Vagina (tissue), 2 donors: ENCODE data around the gene DHX15. TPM values are rescaled to one million over a fixed set of nuclear protein-coding genes. Genes with fewer than 3 reads are reported as not detected.

ENCODE experiments used
- DNase-seq, 2 donors: peaks; one replicate each; pipeline ENCODE4 v3.0.0-alpha.2; 2017; ENCODE audit errors: extremely low spot score in 2 of 2
- H3K27ac ChIP-seq: fragments of 200-600 bp; sonication (generic); one replicate; pipeline ENCODE4 v1.5.1; 2019
- H3K27me3 ChIP-seq: fragments of 200-600 bp; sonication (generic); one replicate; pipeline ENCODE4 v1.5.1; 2019
- H3K36me3 ChIP-seq, 2 donors: fragments of 200-600 bp; sonication (generic); one replicate each; pipeline ENCODE4 v1.5.1; 2017 to 2019
- H3K4me1 ChIP-seq: fragments of 200-600 bp; sonication (generic); one replicate; pipeline ENCODE4 v1.5.1; 2019
- H3K4me3 ChIP-seq, 2 donors: fragments of 200-600 bp; sonication (generic); 1 replicate in 1 of 2; 2 replicates in 1 of 2; pipeline ENCODE4 v1.5.1; 2016 to 2019
- H3K9me3 ChIP-seq: fragments of 200-600 bp; sonication (generic); one replicate; pipeline ENCODE4 v1.5.1; 2019
- POLR2A ChIP-seq, 2 donors: fragments of 450-650 bp; IDR thresholded peaks; one replicate each; pipeline ENCODE4 v1.6.1; 2017; ENCODE audit warnings: antibody characterized with exemption in 2 of 2, mild to moderate bottlenecking in 2 of 2, moderate library complexity in 2 of 2
- POLR2AphosphoS5 ChIP-seq, 2 donors: sonication (generic); formaldehyde crosslinking; IDR thresholded peaks; one replicate each; pipeline ENCODE4 v1.9.0; 2017; ENCODE audit warnings: antibody characterized with exemption in 2 of 2, mild to moderate bottlenecking in 2 of 2, low read depth in 1 of 2; ENCODE audit not compliant: insufficient read depth in 1 of 2
- intact Hi-C: fragments of 100-400 bp; cut with DNase I; formaldehyde crosslinking; loops from one replicate; pipeline ENCODE4 v1.15.1; 2023
- total RNA-seq: library from RNA; depleted of rRNA; stranded (reverse); fragments of >200 nt; gene quantifications from one replicate; pipeline ENCODE4 v1.2.3, GENCODE V29; 2016
- TF ChIP-seq, protein P1 (sequence below), 3 experiments: fragments of 450-650 bp in 2 of 3; fragments of 200-600 bp in 1 of 3; sonication (generic) in 1 of 3; IDR thresholded peaks; one replicate each; pipeline ENCODE4 v1.5.1; 2017 to 2019; ENCODE audit warnings: antibody characterized with exemption in 3 of 3, mild to moderate bottlenecking in 2 of 3, moderate library complexity in 2 of 3

Gene DHX15
- total RNA-seq, 1 donor from 2014 or later, result 140 TPM

- no peak for DNase-seq
- intact Hi-C loops, result loop anchor here (2.0 kb wide), 1 partner anchor 15 kb away; no protein-coding TSS in a partner anchor
- TF ChIP-seq, protein P1, sequence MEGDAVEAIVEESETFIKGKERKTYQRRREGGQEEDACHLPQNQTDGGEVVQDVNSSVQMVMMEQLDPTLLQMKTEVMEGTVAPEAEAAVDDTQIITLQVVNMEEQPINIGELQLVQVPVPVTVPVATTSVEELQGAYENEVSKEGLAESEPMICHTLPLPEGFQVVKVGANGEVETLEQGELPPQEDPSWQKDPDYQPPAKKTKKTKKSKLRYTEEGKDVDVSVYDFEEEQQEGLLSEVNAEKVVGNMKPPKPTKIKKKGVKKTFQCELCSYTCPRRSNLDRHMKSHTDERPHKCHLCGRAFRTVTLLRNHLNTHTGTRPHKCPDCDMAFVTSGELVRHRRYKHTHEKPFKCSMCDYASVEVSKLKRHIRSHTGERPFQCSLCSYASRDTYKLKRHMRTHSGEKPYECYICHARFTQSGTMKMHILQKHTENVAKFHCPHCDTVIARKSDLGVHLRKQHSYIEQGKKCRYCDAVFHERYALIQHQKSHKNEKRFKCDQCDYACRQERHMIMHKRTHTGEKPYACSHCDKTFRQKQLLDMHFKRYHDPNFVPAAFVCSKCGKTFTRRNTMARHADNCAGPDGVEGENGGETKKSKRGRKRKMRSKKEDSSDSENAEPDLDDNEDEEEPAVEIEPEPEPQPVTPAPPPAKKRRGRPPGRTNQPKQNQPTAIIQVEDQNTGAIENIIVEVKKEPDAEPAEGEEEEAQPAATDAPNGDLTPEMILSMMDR (IDR thresholded peaks at IDR 0.05), result no peak
- TF ChIP-seq POLR2AphosphoS5 (IDR thresholded peaks at IDR 0.05; ENCODE audit: insufficient read depth in 1 of 2, low read depth in 1 of 2) (no peak), POLR2A (IDR thresholded peaks at IDR 0.05) (no peak)
- no peaks in the 10 kb centered on the region for H3K27me3 ChIP-seq
- H3K4me1 ChIP-seq, result peaks cover 74% of the 10 kb centered on the region
- peaks cover 0 to 5% of the 10 kb centered on the region in 2 donors for H3K36me3 ChIP-seq
- H3K27ac ChIP-seq, result no peak overlapping the region
- no peak overlapping the region for H3K4me3 ChIP-seq
- no peaks in the 10 kb centered on the region for H3K9me3 ChIP-seq
Observed at GRCh38 chr4:24569662-24570061, 14.7 kb downstream of the DHX15 start.

DNA sequence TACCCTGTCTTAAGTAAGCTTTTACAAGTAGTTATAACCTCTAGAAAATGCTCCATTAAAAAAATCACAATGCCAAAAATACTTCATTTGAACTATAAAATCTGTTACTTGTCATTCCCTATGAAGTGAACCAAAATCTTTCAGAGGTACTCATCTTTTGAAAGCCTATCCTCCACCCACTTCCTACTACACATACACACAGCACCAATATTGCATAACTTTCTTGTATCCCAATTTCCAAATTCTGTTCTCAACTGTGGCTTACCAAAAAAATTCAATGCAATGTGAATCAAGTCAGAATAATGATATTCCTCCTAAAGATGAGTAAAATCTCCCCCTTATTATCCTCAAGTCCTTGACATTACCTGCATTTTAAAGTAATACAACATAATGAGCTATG, 15.9 kb downstream of the DHX15 start:
- Histone ChIP-seq H3K4me1 (peaks cover 76% of the 10 kb centered on the region), H3K36me3 (no peaks in the 10 kb centered on the region), H3K27ac (no peak overlapping the region), H3K9me3 (no peaks in the 10 kb centered on the region), H3K4me3 (no peak overlapping the region), H3K27me3 (no peaks in the 10 kb centered on the region)
- no peak for DNase-seq
- TF ChIP-seq, protein P1 (IDR thresholded peaks at IDR 0.05), result no peak
- TF ChIP-seq POLR2A (IDR thresholded peaks at IDR 0.05), result no peak
- TF ChIP-seq POLR2AphosphoS5 (IDR thresholded peaks at IDR 0.05; ENCODE audit: insufficient read depth in 1 of 2, low read depth in 1 of 2), result no peak
- intact Hi-C loops, result no loop called here

DNA sequence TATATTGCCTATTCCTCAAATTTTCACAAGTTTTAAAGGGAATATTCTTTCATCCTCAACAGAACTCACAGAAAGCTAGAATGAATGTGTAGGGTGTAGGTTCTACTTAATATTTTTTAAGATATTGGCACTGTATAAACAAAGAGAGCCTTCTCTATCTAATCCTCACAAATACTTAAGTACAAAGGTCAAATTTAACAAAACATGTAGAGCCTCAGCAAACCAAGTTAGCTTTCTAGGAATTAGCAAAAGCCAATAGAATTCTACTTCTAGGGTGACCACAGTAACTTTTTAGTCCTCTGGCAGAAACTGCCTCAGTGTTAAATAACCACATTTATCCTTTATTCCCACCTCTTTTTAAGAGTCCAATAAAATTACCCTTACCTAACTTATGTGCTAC, 19.3 kb downstream of the DHX15 start:
- TF ChIP-seq POLR2AphosphoS5 (IDR thresholded peaks at IDR 0.05; ENCODE audit: insufficient read depth in 1 of 2, low read depth in 1 of 2) (no peak), POLR2A (IDR thresholded peaks at IDR 0.05) (no peak)
- TF ChIP-seq, protein P1 (IDR thresholded peaks at IDR 0.05), result no peak
- Histone ChIP-seq H3K4me1 (peaks cover 59% of the 10 kb centered on the region), H3K4me3 (no peak overlapping the region), H3K27ac (no peak overlapping the region), H3K36me3 (no peaks in the 10 kb centered on the region), H3K9me3 (no peaks in the 10 kb centered on the region), H3K27me3 (no peaks in the 10 kb centered on the region)
- intact Hi-C loops, result no loop called here
- DNase-seq, result no peak

- Histone ChIP-seq H3K4me1 (peaks cover 59% of the 10 kb centered on the region), H3K9me3 (no peaks in the 10 kb centered on the region), H3K4me3 (no peak overlapping the region), H3K36me3 (no peaks in the 10 kb centered on the region), H3K27me3 (no peaks in the 10 kb centered on the region), H3K27ac (no peak overlapping the region)
- intact Hi-C loops, result no loop called here
- DNase-seq, result no peak
- no peak for TF ChIP-seq POLR2AphosphoS5 (IDR thresholded peaks at IDR 0.05; ENCODE audit: insufficient read depth in 1 of 2, low read depth in 1 of 2)
- TF ChIP-seq, protein P1 (IDR thresholded peaks at IDR 0.05), result no peak
- TF ChIP-seq POLR2A (IDR thresholded peaks at IDR 0.05), result no peak
Observed at GRCh38 chr4:24564488-24564887, 19.9 kb downstream of the DHX15 start.

DNA sequence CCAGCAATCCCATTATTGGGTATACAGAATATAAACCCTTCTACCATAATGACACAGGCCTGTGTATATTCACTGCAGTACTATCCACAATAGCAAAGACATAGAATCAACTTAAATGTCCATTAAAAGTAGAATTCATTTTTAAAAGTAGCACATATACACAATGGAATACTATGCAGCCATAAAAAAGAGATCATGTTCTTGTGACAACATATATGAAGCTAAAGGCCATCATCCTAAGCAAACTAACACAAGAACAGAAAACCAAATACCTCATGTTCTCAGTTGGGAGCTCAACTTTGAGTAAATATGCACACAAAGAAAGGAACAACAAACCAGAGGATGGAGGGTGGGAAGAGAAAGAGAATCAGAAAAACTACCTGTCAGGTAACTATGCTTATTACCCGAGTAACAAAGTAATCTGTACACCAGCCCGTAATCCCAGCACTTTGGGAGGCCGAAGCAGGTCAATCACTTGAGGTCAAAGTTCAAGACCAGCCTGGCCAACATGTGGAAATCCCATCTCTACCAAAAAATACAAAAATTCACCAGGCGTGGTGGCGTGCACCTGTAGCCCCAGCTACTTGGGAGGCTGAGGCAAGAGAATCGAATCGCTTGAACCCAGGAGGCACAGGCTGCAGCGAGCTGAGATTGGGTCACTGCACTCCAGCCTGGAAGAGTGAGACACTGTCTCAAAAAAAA, 22.8 kb downstream of the DHX15 start:
- Histone ChIP-seq H3K4me1 (peaks cover 68% of the 10 kb centered on the region), H3K27me3 (no peaks in the 10 kb centered on the region), H3K36me3 (no peaks in the 10 kb centered on the region), H3K27ac (no peak overlapping the region), H3K9me3 (no peaks in the 10 kb centered on the region), H3K4me3 (no peak overlapping the region)
- TF ChIP-seq POLR2A (IDR thresholded peaks at IDR 0.05), result no peak
- TF ChIP-seq POLR2AphosphoS5 (IDR thresholded peaks at IDR 0.05; ENCODE audit: insufficient read depth in 1 of 2, low read depth in 1 of 2), result no peak
- TF ChIP-seq, protein P1 (IDR thresholded peaks at IDR 0.05), result no peak
- no peak for DNase-seq
- intact Hi-C loops, result no loop called here
